Right ventricle myocardium inferior (tissue), 1 donor: ENCODE measurements around the gene KCNH1. TPM values are rescaled to one million over a fixed set of nuclear protein-coding genes. Genes with fewer than 3 reads are reported as not detected.
A peak's percentile ranks its signal among the peaks of the same experiment; 100 is the strongest.

Source experiments
- ATAC-seq: fragments of 200-7000 bp; cut with Tn5 transposase; one replicate; pipeline ENCODE4 v1.9.1; 2020; ENCODE audit warnings: mild to moderate bottlenecking, moderate library complexity
- DNase-seq: peaks from one replicate; pipeline ENCODE4 v3.0.0; 2021; ENCODE audit errors: missing footprints
- intact Hi-C: fragments of 100-400 bp; cut with DNase I; formaldehyde crosslinking; loops from one replicate; pipeline ENCODE4 v1.11.0; 2022
- long read RNA-seq: library from polyadenylated mRNA; unstranded; transcript quantifications from one replicate; pipeline ENCODE4 v2.0.0, GENCODE V29; 2021
- total RNA-seq: library from RNA; stranded (reverse); fragmentation: NEBNext Ultra II Directional; extraction: Animal tissue kit (Norgen Biotek cat#: 25700); gene quantifications from one replicate; pipeline ENCODE4 v1.2.1, GENCODE V29; 2021
- donor health status: DM: no; HTN: yes; CAD: no; lungs with severe emphysema.

Gene KCNH1, protein sequence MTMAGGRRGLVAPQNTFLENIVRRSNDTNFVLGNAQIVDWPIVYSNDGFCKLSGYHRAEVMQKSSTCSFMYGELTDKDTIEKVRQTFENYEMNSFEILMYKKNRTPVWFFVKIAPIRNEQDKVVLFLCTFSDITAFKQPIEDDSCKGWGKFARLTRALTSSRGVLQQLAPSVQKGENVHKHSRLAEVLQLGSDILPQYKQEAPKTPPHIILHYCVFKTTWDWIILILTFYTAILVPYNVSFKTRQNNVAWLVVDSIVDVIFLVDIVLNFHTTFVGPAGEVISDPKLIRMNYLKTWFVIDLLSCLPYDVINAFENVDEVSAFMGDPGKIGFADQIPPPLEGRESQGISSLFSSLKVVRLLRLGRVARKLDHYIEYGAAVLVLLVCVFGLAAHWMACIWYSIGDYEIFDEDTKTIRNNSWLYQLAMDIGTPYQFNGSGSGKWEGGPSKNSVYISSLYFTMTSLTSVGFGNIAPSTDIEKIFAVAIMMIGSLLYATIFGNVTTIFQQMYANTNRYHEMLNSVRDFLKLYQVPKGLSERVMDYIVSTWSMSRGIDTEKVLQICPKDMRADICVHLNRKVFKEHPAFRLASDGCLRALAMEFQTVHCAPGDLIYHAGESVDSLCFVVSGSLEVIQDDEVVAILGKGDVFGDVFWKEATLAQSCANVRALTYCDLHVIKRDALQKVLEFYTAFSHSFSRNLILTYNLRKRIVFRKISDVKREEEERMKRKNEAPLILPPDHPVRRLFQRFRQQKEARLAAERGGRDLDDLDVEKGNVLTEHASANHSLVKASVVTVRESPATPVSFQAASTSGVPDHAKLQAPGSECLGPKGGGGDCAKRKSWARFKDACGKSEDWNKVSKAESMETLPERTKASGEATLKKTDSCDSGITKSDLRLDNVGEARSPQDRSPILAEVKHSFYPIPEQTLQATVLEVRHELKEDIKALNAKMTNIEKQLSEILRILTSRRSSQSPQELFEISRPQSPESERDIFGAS
- total RNA-seq, result not detected
- long read RNA-seq, result 0 reads

DNA sequence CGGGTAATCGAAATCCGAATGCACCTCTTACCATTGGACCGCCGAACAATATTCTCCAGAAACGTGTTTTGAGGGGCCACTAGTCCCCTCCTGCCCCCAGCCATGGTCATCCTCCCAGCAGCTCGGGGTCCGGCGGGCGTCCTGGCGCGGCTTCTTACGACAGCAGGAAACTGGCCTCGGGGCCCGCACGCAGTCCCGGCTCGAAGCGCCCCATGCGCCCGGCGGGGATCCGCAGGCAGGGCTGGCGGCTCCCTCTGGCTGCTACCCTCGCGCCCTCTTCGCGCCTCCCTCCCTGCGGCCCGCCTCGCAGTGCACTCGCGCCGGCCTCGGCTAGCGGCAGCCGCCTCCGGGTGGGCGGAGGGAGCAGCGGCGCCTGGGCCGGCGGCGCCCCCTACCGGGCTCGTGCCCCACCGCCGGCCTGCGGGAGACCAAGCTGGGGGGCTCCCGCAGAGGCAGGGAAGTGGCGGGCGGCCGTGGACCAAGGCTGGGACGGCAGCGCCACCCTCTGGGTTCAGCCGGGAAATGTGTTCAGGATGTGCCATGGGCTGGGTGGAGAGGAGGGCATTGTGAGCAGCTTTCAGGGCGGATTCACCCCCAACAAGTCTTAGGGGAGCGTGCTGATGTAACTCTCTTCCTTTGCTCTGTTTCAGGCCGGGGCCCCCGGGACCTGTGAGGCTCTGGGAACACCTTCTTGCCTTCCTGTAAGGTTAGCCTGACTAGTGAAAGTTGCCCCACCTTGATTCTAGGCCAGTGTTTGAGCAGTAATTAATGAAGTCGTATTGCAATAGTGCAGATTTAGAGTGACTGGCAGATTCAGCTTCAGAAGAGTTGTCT lies at the start of gene KCNH1:
Gene KCNH1, minus strand, starts transcription at position 313 of the 834 bp plus-strand sequence. Its CDS starts 203 bp downstream, at position 110.
- DNase-seq (peak; percentile 74), ATAC-seq (peak; percentile 97)
- intact Hi-C loops, result loop anchor here (1.0 kb wide), 3 partner anchors 550 to 727 kb away; no protein-coding TSS in a partner anchor

DNA sequence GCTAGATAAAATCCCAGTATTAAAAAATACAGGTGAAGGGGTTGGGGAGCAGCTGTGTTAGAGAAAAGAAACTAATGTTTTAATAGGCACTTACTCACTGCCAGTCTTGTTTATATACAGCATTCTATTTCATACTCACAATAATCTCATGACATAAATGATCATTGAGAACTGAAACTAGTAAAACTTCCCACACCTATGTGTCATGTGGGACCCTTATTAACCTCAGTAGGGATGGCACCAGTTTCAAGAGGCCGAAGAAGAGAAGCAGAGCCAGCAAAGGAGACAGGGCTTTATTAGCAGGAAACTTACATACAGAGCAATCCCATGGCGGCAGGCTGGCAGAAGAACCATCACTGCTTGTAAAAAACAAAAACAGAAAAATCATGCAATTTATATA lies 48.8 kb upstream of the KCNH1 start:
- ATAC-seq (no peak), DNase-seq (no peak)
- intact Hi-C loops, result no loop called here

DNA sequence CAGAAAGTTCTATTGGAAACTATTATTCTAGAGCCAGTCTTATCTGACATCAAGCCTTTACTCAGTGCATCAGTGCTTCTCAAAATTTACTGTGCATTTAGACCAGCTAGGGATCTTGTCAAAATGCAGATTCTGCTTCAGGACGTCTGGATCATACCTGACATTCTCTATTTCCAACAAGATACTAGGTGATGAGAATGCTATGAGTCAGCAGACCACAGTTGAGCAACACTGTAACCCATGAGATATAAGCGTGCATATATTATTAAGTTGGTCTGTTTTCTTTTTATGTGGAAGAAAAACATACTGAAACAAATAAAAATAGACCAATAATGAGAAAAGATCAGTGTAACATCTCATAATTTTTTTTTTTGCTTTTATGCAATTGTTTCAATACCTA lies 40.4 kb upstream of the KCNH1 start:
- no peak for ATAC-seq
- DNase-seq, result no peak
- intact Hi-C loops, result no loop called here

DNA sequence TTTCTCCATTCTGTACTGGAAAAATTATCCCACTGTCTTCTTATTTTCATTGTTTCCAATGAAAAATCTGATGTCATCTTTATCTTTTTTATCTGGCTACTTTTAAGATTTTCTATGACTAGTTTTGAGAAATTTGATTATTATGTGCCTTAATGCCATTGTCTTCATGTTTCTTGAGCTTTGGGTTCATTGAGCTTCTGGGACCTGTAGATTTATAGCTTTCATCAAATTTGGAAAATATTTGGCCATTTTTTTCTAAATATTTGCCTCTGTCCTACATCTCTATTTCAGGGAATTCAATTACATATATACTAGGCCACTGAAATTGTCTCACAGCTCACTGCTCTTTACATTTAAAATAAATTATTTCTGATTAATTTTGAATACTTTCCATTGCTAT lies 38.7 kb upstream of the KCNH1 start:
- intact Hi-C loops, result no loop called here
- no peak for ATAC-seq

DNA sequence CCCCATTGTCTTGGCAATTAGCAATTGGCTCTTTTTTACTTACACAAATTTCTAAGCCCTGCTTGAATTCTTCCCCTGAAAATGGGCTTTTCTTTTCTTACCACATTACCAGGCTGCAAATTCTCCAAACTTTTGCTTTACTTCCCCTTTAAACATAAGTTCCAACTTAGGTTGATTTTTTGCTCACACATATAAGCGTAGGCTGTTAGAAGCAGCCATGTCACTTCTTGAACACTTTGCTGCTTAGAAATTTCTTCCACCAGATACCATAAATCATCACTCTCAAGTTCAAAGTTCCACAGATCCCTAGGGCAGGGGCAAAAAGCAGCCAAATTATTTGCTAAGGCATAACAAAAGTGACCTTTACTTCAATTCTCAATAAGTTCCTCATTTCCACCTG lies 35.4 kb upstream of the KCNH1 start:
- DNase-seq (no peak), ATAC-seq (no peak)
- intact Hi-C loops, result no loop called here

More for the DNA sequence above, 38.7 kb upstream of the KCNH1 start:
- DNase-seq, result no peak

DNA sequence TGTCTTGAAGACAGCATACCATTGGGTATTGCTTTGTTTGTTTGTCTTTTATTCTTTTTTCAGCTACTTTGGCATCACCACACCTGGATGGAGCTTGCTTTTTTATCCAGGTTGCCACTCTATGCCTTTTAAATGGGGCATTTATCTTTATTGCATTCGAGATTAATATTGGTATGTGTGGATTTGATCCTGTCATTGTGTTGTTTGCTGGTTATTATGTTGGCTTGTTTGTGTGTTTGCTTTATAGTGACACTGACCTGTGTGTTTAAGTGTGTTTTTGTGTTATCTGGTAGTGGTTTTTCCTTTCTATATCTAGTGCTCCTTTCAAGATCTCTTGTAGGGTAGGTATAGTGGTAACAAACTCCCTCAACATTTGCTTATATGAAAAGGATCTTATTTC lies 24.9 kb upstream of the KCNH1 start:
- ATAC-seq (no peak), DNase-seq (no peak)
- intact Hi-C loops, result no loop called here

DNA sequence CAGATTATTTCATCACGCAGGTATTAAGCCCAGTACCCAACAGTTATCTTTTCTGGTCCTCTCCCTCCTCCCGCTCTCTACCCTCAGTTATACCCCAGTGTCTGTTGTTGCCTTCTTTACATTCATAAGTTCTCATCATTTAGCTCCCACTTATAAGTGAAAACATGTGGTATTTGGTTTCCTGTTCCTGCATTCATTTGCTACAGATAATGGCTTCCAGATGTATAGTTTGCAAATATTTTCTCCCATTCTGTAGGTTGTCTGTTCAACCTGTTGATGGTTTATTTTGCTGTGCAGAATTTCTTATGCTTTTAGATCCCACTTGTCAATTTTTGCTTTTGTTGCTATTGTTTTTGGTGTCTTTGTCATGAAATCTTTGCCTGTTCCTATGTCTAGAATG lies 21.1 kb upstream of the KCNH1 start:
- intact Hi-C loops, result no loop called here
- no peak for ATAC-seq

DNA sequence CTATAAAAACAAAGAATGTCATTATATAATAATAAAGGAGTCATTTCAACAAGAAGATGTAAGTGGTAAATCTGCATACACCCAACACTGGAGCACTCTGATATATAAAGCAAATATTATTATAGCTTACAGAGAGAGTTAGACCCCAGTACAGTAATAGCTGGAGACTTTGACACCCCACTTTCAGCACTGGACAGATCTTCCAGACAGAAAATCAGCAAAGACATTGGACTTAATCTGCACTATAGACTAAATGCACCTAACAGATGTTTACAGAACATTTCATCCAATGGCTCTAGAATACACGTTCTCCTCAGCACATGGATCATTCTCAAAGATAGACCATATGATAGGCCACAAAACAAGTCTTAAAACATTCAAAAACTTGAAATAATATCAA lies 20.0 kb upstream of the KCNH1 start:
- intact Hi-C loops, result no loop called here
- ATAC-seq (no peak), DNase-seq (no peak)

More for the DNA sequence above, 21.1 kb upstream of the KCNH1 start:
- no peak for DNase-seq

DNA sequence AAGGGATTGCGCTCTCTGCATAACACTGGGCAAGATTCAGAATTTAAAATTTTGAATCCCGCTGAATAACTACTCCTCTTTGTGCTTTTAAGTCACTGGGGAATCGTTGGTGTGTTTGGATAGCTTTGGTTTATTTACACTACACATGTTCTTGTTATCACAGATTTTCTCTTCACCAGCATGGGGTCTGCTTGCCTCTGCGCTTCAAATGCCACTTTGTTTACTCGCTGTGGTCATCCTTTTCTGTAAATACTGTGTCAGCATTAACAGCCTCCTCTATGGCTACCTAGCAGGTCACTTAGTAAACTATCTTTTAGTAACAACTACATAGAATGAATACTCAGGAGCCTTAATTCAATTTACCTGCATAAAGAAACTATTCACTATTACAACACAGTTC lies 14.4 kb upstream of the KCNH1 start:
- no peak for DNase-seq
- no peak for ATAC-seq
- intact Hi-C loops, result no loop called here

DNA sequence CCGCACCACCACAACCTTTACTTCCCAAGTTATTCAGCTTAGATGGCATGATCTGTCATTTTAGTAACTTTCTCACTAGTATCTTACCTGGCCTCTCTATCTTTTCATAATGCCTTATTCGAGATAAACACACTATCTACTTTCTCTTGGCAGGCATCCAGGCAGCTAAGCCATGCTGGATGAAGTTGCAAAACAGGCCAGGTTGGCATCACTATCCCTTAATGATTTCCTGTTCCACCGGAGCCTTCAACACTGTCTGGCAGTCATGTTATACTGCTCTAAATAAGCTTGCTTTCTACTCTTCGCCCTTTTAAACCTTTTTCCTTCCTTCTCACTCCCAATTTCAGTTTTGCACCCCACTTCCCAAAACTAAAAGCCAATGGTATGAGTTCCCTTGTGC lies 12.0 kb upstream of the KCNH1 start:
- intact Hi-C loops, result no loop called here
- ATAC-seq, result no peak
- no peak for DNase-seq

DNA sequence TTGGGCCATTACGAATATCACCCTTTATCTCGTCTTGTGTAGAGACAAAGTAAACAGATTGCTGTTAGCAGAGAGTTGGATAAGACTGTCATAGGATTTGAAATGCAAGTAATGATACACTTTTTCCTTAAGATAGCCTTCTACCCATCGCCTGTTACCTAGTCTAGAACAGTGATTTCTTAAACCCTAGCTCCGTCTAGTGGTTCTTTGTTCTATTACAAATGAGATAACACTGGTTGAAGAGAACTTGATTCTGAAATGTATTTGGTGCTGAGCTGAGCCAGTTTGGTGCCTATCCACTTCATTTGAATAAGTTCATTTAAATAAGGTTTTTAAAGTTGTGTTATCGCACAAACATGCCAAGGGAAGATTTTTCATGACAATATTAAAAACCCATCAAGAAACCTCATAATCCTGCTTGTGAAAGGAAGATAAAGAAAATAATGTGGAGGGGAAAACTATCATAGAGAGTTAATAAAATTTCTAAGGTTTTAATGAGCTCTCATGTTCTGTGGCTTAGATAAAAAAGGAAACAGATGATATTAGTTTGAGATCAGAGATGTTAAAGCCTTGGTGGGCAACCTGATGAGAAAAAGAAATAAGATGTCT lies 1.5 kb upstream of the KCNH1 start:
- intact Hi-C loops, result no loop called here

DNA sequence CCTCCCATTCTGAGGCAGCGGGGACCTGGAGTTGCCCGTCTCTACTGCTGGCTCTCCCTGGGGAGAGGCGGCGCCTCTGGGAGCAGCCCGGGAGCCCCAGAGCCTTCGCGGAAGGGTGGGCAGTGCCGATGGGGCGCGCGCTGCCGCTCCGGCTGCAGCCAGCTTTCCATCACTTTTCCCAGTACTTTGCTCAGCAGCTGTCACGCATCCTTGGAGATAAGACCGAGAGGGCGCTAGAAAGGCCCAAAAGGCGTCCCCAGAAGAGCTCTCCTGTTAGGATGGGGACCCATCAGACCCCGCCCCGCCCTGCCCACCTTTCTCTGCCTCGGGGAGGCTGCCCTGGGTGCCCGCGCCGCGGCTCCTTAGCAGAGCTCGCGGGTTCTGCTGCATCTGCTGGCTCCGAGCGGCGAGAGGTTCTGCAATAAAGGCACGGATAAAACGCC lies 534 bp downstream of the KCNH1 start:
- intact Hi-C loops, result no loop called here
- DNase-seq (no peak), ATAC-seq (no peak)

More for the DNA sequence above, 1.5 kb upstream of the KCNH1 start:
- DNase-seq (no peak), ATAC-seq (peak; percentile 58)

DNA sequence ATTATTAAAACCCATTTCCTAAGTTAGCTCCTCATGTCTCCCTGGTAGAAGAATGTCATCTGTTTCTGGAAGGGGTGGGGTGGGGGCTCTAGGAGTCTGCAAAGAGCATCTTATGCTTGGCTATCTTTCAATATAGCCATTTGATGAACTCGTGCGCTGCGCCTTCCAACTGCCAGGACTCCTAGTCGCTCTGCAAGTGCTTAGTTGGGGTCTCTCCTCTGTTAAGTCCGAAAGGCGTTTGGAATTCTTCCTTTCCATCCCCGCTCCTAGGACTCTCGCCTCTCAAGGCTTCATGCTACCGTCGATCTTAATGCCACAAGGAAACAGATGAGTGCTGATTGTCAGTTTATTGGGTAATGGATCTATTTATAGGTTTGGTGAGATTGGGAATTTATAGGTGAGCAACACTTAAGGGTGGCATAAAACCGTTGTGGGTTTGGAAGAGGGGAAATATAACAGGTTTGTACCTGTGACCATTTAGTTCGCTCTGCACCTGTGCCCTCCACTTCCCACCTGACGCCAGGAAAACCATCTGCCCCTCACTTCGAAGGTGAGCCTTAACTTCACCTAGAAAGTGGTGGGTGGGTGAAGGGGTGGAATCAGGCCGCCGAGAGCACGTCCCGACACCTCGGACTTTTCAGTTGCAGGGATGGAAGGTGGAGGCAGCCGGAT lies 1.1 kb downstream of the KCNH1 start:
- intact Hi-C loops, result no loop called here
- ATAC-seq, result no peak

DNA sequence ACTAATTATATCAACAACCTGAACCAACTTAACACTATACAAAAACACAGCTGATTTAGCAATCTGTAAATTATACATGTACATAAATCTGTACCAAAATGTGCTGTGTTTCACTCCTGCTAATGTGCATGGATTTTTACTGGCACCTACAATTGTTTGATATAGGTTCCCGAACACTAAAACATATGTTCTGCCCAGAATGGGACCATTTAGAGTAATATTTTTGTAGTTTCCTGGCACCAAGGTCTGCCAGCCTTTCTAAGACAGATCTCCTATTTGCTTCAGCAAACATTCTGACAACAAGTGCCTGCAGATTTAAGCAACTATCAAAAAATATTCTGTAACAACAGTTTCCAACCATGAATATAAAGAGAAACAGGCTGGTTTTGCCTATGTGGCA lies 4.2 kb downstream of the KCNH1 start:
- ATAC-seq (no peak), DNase-seq (no peak)
- intact Hi-C loops, result no loop called here

More for the DNA sequence above, 1.1 kb downstream of the KCNH1 start:
- DNase-seq, result no peak

DNA sequence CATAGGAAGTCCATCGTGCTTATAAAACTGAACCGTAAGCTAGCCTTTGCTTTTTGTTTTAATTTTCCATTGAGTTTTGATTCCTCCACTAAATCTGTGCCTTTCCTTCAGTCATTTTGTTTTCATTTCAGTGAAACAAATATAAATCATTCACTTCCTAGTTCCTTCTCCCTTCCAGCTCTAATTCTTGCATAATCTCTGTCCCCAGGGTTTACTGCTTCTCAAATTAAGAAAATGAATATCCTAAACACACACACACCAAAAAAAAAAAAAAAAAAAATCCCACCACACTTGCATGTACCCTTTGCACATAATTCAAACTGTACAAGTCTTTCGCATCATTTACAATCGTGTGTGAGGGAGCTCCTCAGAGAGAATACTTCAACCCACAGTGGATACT lies 6.8 kb downstream of the KCNH1 start:
- ATAC-seq (no peak), DNase-seq (no peak)
- intact Hi-C loops, result no loop called here

DNA sequence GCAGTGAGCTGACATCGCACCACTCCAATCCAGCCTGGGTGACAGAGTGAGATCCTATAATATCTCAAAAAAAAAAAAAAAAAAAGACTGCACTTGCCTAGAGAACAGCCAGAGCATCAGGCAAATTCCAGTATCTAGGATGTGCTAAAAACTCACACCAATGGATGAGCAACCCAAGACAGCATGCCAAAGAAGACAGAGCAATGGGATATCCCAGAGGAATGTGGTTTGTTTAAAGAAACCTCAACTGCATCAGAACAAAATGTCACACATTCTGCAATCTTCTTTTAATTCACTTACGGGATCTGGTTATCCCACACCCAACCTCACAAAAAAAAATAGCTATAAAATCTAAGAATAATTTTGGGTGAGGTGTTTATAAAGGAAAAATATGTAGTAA lies 7.3 kb downstream of the KCNH1 start:
- no peak for DNase-seq
- ATAC-seq, result no peak
- intact Hi-C loops, result no loop called here

DNA sequence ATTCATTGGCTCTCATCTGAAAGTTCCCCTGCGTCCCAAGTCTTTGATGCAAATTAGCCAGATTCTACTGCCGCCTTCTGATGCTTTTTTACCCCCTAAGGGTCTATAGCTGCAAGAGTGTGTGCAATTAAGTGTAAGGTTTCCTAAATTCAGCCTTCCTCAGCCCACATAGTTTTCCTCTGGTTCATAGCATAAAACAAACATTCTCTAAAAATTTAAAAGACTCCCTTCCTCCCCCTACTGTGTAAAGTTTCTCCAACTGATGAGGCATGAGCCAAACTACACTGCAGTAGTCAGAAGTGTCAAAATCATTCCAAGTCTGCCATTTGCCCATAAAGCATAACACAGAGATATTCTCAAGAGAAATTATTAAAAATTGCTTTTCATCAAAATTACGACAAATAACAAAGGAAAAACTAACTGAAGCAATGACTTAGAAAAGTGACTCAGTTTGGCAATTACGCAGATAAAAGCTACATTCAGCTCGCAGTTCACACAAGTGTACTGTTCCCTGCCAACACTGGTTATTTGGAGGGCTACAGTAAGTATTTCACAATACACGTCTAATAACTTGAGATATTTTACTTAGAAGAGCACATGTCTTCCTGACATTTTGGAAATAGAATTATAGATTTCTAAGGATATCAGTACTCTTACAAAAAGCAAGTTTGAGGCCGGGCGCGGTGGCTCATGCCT lies 15.4 kb downstream of the KCNH1 start:
- intact Hi-C loops, result no loop called here
- no peak for ATAC-seq
- DNase-seq, result no peak
